Measurements from ENCODE around the gene ITGA11. TPM values are rescaled to one million over a fixed set of nuclear protein-coding genes. Genes with fewer than 3 reads are reported as not detected.
"Not testable (repeated sequence)": the region's sequence is repeated elsewhere in the genome, so short reads cannot be mapped to it uniquely, and the experiment has no call there.

The ITGA11 gene
- total RNA-seq, 1 donor from 2014 or later = 3.1 TPM

DNA sequence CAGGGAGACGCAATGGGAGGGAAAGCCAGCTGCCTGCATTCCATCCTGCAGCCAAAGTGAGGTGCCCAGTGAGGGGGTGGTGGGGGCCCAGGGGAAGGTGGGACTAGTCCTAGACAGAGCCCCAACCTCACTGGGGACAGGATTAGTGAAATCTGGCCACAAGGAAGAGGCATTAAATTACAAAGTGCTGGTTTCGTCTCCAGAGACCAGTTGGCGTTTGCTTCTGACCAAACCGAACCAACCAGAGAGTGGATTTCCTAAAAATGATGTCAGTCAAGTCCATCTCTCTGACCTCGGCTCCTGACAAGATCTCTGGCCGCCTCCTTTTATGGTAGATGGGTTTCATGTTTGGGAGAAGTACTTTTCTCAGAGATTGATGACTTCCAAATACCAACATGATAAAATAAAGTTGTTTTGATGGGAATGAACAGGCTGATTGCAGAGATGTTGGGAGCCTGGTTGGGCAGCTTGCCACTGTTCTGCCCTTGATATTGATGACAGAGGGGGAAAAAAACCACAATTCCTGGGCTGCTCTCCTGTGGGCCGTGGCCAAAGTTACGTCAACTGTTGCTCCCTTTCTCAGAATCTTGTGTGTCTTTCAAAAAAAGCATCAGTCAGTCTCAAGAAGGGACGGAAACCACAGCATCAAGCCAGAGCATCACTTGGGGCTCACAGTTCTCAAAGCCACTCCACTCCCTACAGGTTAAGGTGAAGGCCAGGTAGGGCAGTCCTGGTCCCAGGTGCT is 24.6 kb downstream of the ITGA11 start:
- H3K4me1 Mint-ChIP-seq = no peaks in the 10 kb centered on the region
- intact Hi-C loops (cut with micrococcal nuclease) = no loop called here
- no peaks in the 10 kb centered on the region for H3K36me3 Mint-ChIP-seq (ENCODE audit: low read depth)
- no peak for DNase-seq
- no peaks in the 10 kb centered on the region for H3K9me3 Mint-ChIP-seq
- H3K4me3 Mint-ChIP-seq = no peak overlapping the region
- H3K27ac Mint-ChIP-seq = no peak overlapping the region
- peaks cover 5% of the 10 kb centered on the region for H3K27me3 Mint-ChIP-seq

DNA sequence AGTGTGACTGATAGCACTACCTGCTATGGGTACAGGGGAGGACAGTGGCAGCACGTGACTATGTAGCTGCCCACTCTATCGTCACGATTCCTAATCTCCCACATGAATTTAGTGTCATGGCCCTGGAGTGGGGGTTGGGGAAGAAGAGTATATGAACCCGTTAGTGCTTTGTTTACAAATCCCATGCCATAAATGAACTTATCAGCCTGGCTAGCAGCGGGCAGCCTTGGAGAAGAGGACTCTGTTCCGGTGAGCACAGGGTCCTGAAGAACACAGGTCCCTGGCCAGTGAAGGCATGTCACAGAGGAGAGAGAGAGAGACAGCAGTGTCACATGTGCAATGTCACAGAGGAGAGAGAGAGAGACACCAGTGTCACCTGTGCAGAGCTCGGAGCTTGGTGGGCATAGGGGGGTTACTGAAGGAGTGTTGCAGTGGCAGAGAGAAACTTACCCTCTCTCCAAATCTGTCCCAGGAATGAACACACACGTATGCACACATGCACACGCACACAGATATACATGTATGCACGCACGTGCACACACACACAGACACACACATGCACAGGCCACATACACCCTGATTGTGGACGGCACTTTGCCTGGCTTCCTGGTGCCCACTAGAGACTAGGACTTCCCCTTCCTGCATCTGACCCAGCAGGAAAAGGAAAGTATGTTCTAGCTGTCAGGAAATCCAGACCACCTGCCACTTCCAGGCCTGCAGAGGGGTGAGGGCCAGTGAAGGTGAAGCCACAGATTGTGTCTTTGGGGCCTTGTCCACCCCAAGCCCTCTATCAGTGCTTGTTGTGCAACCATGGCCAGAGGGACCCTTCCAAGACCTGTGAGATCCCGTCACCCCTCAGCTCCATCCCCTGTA is 26.3 kb downstream of the ITGA11 start:
- H3K36me3 Mint-ChIP-seq (ENCODE audit: low read depth) = no peaks in the 10 kb centered on the region
- no peak for DNase-seq
- no peak overlapping the region for H3K27ac Mint-ChIP-seq
- H3K4me3 Mint-ChIP-seq = no peak overlapping the region
- no peaks in the 10 kb centered on the region for H3K4me1 Mint-ChIP-seq
- H3K9me3 Mint-ChIP-seq = no peaks in the 10 kb centered on the region
- H3K27me3 Mint-ChIP-seq = peaks cover 5% of the 10 kb centered on the region
- intact Hi-C loops (cut with micrococcal nuclease) = no loop called here

DNA sequence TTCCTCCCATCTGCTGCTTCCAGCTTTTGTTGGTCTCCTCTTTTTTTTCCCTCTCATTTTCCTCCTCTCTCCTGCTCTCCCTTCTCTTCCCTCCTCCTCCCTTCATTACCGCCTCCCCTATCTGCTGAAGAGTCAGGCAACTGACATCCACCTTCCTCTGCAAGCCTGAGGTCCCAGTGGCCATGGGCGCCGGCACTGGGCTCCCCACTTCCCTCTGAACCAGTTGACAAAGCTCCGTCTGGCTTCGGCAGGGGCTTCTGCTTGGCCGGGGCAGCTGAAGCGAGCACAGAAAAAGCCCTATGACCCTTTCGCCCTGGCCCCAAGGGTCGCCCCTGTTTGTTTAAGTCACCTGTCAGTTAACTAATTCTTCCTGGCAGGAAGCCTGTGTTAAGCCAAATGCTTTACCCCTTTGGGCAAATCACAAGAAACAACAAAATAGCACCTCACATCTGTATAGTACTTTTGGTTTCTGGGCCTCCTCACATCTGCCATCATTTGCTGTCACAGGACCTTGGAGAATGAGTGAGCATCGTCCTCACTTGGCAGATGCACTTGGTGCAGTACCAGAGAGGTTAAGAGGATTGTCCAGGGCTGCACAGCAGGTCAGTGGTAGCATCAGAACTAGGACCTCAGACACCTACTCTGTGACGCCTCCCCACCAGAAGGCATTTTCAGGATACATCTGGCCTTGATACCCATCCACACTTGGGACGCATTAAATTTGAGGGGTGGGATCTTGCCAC is 27.7 kb downstream of the ITGA11 start:
- intact Hi-C loops (cut with micrococcal nuclease) = no loop called here
- Mint-ChIP-seq H3K36me3 (ENCODE audit: low read depth) (no peaks in the 10 kb centered on the region), H3K27me3 (peaks cover 5% of the 10 kb centered on the region), H3K27ac (no peak overlapping the region), H3K4me1 (no peaks in the 10 kb centered on the region), H3K9me3 (no peaks in the 10 kb centered on the region), H3K4me3 (no peak overlapping the region)
- no peak for DNase-seq

DNA sequence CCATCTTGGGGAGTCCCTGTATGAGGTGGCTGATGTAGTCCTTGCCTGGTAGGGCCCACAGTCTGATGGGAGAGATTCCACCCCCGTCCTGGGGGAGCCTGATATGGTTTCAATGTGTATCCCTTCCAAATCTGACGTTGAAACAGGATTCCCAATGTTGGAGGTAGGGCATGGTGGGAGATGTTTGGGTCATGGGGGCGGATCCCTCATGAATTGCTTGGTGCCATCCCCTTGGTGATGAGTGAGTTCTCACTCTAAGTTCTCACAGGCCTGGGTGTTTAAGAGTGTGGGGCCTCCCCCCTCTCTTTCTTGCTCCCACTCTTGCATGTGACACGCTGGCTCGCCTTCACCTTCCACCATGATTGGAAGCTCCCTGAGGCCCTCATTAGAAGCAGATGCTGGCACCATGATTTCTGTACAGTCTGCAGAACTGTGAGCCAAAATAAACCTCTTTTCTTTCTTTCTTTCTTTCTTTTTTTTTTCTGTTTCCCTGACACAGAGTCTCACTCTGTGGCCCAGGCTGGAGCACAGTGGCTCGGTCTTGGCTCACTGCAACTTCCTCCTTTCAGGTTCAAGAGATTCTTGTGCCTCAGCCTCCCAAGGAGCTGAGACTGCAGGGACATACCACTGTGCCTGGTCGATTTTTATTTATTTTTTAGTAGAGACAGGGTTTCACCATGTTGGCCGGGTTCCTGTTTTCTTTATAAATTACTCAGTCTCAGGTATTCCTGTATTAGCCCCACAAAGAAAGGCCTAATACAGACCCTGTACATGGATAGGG is 28.6 kb downstream of the ITGA11 start:
- Mint-ChIP-seq H3K27me3 (peaks cover 5% of the 10 kb centered on the region), H3K4me3 (no peak overlapping the region), H3K9me3 (no peaks in the 10 kb centered on the region), H3K27ac (no peak overlapping the region), H3K4me1 (no peaks in the 10 kb centered on the region), H3K36me3 (ENCODE audit: low read depth) (no peaks in the 10 kb centered on the region)
- no peak for DNase-seq
- intact Hi-C loops (cut with micrococcal nuclease) = no loop called here

DNA sequence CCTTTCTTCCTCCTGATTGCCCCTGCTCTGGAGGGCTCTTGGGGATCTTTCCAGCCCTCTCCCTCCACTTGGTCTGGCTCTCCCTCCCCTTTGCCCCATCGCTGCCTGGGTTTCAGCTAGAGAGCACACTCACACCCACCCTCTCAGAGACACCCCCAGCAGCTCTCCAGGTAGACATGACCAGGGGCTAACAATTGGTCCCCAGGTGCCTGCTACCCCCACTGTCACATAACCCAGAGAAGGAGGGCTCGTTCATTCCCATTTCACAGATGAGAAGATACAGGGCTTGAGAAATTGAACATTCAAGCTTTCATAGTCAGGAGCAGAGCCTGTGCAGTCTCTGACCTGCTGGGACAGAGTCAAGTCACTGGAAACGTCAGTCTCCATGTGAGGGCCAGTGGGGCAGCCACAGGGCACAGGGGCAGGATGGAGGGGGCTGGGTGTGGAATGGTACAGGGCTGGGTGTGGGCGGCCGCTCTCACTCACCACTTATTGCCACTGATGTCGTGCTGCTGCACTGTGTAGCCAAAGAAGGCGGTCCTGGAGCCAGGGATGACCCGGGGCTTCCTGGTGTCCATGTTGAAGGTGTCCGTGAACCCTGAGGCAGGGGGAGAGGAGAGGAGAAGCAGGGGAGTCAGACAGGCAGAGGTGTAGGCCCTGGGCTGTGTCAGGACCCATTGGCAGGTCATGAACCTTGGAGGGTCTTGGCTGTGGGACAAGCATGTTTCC is 29.4 kb downstream of the ITGA11 start:
- H3K9me3 Mint-ChIP-seq = no peaks in the 10 kb centered on the region
- H3K4me1 Mint-ChIP-seq = no peaks in the 10 kb centered on the region
- H3K27me3 Mint-ChIP-seq = no peaks in the 10 kb centered on the region
- H3K27ac Mint-ChIP-seq = no peak overlapping the region
- H3K4me3 Mint-ChIP-seq = no peak overlapping the region
- no peak for DNase-seq
- no peaks in the 10 kb centered on the region for H3K36me3 Mint-ChIP-seq (ENCODE audit: low read depth)
- intact Hi-C loops (cut with micrococcal nuclease) = no loop called here

DNA sequence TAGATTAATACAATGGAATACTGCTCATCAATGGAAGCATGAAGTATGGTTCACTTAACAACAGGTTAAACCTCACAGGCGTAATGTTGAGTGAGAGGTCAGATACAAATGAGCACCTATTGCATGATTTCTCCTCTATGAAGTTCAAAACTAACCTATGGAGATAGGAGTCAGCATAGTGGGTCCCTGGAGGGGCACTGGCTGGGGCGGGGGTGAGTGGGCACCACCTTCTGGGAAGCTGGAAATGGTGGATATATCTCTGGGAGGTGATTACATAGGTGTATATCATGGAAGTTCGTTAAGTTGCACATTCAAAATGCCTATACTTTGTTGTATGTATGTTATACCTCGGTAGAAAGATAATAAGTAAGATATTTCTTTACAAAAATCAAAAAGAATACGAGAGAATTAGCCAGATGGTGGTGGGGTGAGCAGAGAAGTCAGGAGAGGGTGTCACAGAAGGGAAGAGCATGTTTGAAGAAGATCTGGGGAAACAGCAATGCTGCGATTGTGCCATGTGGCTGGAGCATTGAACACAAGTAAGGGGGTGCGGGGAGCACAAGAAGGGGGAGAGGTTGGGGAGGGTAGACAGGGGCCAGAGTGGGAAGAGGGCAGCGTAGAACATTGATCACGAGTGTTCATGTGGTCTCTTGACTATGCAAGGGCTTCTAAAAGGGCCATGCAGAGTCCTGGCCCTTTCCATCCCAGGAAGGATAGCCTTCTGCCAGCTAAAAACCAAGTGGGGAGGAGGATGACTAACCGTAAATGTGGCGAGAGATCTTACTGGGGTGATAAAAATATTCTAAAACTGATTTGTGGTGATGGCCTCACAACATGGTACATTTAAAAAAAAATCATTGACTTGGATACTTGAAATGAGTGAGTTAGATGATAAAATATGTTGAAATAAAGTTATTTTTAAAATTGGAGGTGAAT is 30.2 kb downstream of the ITGA11 start:
- intact Hi-C loops (cut with micrococcal nuclease) = no loop called here
- Mint-ChIP-seq H3K36me3 (ENCODE audit: low read depth) (no peaks in the 10 kb centered on the region), H3K4me1 (no peaks in the 10 kb centered on the region), H3K4me3 (no peak overlapping the region), H3K9me3 (no peaks in the 10 kb centered on the region), H3K27me3 (no peaks in the 10 kb centered on the region), H3K27ac (no peak overlapping the region)
- no peak for DNase-seq

DNA sequence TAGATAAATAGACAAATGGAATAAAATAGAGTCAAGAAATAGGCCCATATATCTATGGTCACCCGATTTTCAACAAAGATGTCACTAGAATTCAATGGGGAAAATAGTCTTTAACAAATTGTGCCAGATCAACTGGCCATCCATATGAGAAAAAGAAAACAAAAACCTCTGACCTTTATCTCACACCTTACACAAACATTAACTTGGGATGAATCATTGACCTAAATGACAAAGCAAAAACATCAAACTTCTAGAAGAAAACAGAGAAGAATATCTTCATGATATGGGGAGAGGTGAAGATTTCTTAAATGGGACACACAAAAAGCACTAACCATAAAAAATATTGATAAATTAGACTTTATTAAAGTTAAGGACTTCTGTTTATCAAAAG is 31.9 kb downstream of the ITGA11 start:
- Mint-ChIP-seq H3K9me3 (no peaks in the 10 kb centered on the region), H3K36me3 (ENCODE audit: low read depth) (no peaks in the 10 kb centered on the region), H3K4me1 (no peaks in the 10 kb centered on the region), H3K4me3 (no peak overlapping the region), H3K27ac (no peak overlapping the region), H3K27me3 (peaks cover 6% of the 10 kb centered on the region)
- intact Hi-C loops (cut with micrococcal nuclease) = no loop called here
- DNase-seq = no peak

DNA sequence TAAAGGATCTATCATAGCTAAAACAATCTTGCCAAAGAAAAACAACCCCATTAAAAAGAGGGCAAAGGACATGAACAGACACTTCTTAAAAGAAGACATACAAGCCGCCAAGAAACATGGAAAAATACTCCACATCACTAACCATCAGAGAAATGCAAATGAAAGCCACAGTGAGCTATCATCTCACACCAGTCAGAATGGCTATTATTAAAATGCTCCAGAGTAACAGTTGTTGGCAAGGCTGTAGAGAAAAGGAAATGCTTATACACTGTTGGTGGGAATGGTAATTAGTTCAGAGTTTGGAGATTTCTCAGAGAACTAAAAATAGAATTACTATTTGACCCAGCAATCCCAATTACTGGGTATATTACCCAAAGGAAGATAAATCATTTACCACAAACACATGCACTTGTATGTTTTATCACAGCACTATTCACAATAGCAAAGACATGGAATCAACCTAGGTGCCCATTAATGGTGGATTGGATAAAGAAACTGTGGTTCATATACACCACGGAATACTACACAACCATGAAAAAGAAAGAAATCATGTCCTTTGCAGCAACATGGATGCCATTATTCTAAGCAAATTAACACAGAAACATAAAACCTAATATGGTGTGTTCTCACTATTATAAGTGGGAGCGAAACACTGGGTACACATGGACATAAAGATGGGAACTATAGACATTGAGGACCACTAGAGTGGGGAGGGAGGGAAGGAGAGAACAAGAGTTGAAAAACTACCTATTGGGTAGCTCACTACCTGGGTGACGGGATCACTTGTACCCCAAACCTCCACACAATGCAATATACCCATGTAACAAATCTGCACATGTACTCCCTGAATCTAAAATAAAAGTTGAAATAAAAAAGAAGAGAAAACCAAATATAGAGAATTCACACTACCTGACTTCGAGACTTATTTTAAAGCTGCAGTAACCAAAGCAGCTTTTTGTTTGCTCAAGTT is 32.6 kb downstream of the ITGA11 start:
- H3K27ac Mint-ChIP-seq = no peak overlapping the region
- no peak for DNase-seq
- no peaks in the 10 kb centered on the region for H3K4me1 Mint-ChIP-seq
- H3K9me3 Mint-ChIP-seq = no peaks in the 10 kb centered on the region
- no peak overlapping the region for H3K4me3 Mint-ChIP-seq
- H3K36me3 Mint-ChIP-seq (ENCODE audit: low read depth) = no peaks in the 10 kb centered on the region
- intact Hi-C loops (cut with micrococcal nuclease) = loop anchor here (10.0 kb wide), 1 partner anchor 125 kb away; no protein-coding TSS in a partner anchor
- H3K27me3 Mint-ChIP-seq = peaks cover 13% of the 10 kb centered on the region

DNA sequence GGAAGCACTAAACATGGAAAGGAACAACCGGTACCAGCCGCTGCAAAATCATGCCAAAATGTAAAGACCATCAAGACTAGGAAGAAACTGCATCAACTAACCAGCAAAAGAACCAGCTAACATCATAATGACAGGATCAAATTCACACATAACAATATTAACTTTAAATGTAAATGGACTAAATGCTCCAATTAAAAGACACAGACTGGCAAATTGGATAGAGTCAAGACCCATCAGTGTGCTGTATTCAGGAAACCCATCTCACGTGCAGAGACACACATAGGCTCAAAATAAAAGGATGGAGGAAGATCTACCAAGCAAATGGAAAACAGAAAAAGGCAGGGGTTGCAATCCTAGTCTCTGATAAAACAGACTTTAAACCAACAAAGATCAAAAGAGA is 34.0 kb downstream of the ITGA11 start:
- DNase-seq; H3K9me3 Mint-ChIP-seq; H3K4me1 Mint-ChIP-seq; H3K4me3 Mint-ChIP-seq; H3K36me3 Mint-ChIP-seq (ENCODE audit: low read depth); H3K27ac Mint-ChIP-seq: not testable (repeated sequence)
- intact Hi-C loops (cut with micrococcal nuclease) = loop anchor here (10.0 kb wide), 1 partner anchor 127 kb away; no protein-coding TSS in a partner anchor
- peaks cover 22% of the 10 kb centered on the region for H3K27me3 Mint-ChIP-seq

DNA sequence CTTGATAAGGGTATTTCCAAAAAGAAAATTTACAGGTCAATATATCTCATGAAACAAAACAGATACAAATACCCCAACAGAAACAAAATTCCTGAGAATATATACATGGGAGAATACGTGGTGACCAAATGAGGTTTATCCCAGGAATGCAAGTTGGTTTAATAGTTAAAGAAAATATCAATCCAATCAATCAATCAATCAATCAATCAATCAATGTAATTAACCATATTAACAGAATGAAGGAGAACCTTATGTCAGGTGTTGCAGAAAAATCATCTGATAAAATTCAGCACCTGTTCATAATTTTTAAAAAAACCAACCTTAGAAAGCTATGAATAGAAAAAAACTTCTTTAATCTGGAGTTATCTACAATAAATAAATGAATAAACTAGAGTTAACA is 35.9 kb downstream of the ITGA11 start:
- Mint-ChIP-seq H3K9me3 (peaks cover 18% of the 10 kb centered on the region), H3K27me3 (peaks cover 33% of the 10 kb centered on the region), H3K27ac (no peak overlapping the region), H3K4me3 (no peak overlapping the region), H3K36me3 (ENCODE audit: low read depth) (no peaks in the 10 kb centered on the region), H3K4me1 (peaks cover 4% of the 10 kb centered on the region)
- intact Hi-C loops (cut with micrococcal nuclease) = loop anchor here (10.0 kb wide), 1 partner anchor 129 kb away; no protein-coding TSS in a partner anchor
- no peak for DNase-seq

DNA sequence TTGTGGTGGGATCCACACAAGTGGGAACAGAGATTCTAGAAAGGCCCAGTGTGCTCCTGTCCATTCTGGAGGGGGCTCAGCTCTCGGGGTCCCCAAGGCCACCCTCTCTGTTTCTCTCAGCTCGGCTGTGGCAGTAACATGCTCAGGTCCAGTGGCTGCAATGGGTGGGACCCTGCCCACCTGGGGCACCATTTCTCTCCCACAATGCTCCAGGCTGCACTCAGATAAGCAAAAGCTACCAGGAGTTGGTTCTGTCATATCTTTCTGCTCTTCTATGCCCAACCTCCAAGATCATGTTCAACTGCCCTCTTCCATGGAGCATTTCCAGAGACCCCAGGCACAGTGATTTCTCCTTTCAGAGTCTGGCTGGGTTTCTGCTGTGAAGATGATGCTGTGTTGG is 40.8 kb downstream of the ITGA11 start:
- Mint-ChIP-seq H3K4me1 (peaks cover 16% of the 10 kb centered on the region), H3K9me3 (peaks cover 18% of the 10 kb centered on the region), H3K27ac (no peak overlapping the region), H3K36me3 (ENCODE audit: low read depth) (no peaks in the 10 kb centered on the region), H3K4me3 (no peak overlapping the region), H3K27me3 (peaks cover 33% of the 10 kb centered on the region)
- DNase-seq = no peak
- intact Hi-C loops (cut with micrococcal nuclease) = loop anchor here (10.0 kb wide), 1 partner anchor 134 kb away; no protein-coding TSS in a partner anchor

All from activated CD4-positive, alpha-beta T cell treated with anti-CD3 and anti-CD28 coated beads, Interleukin-2, amount 10 ng/mL, durations not matched to agents 24 days and 14 days (primary cell).